A549 (cell line): ENCODE results near the gene GLRA2.

Experiments used
- CBX8 ChIP-seq: fragments of 200-600 bp; sonication (generic); IDR thresholded peaks from 2 replicates; pipeline ENCODE4 v1.6.1; 2016
- CHD4 ChIP-seq: fragments of 200-600 bp; sonication (generic); IDR thresholded peaks from 2 replicates; pipeline ENCODE4 v1.6.1; 2016; ENCODE audit warnings: antibody characterized with exemption, mild to moderate bottlenecking, borderline replicate concordance
- FOXS1 ChIP-seq: fragments of 250-450 bp; sonication (Bioruptor Pico); IDR thresholded peaks from 2 replicates; pipeline ENCODE4 v1.5.0; 2020; ENCODE audit warnings: mild to moderate bottlenecking, moderate library complexity
- HMGXB4 ChIP-seq: fragments of 250-450 bp; sonication (Bioruptor Pico); IDR thresholded peaks from 2 replicates; pipeline ENCODE4 v1.5.0; 2021; ENCODE audit warnings: mild to moderate bottlenecking, moderate library complexity, borderline replicate concordance
- MAX ChIP-seq: IDR thresholded peaks from 2 replicates; pipeline ENCODE4 v1.6.1; 2012
- NFE2L2 ChIP-seq: fragments of 150-350 bp; conservative IDR thresholded peaks from 2 replicates; pipeline ENCODE4 v1.6.1; 2014; ENCODE audit warnings: low read length
- PHF8 ChIP-seq: fragments of 200-600 bp; sonication (generic); IDR thresholded peaks from 2 replicates; pipeline ENCODE4 v1.6.1; 2016; ENCODE audit warnings: low read depth, mild to moderate bottlenecking, antibody characterized with exemption, moderate library complexity, borderline replicate concordance
- POLR2A ChIP-seq: IDR thresholded peaks from 2 replicates; pipeline ENCODE4 v1.6.1; 2012; ENCODE audit warnings: mild to moderate bottlenecking, low read length
- POLR2AphosphoS2 ChIP-seq: conservative IDR thresholded peaks from 2 replicates; pipeline ENCODE4 v1.6.1; 2012; ENCODE audit warnings: low read length, improper control_type of control experiment, inconsistent platforms
- RAD21 ChIP-seq, 2 experiments: fragments of >200 bp in 1 of 2; sonication (Bioruptor Twin) in 1 of 2; formaldehyde crosslinking in 1 of 2; IDR thresholded peaks in 1 of 2; conservative IDR thresholded peaks in 1 of 2; 2 replicates in 1 of 2; 3 replicates in 1 of 2; pipeline ENCODE4 v1.6.1; 2012 to 2018; ENCODE audit warnings: inconsistent platforms in 1 of 2
- REST ChIP-seq: fragments of 200-600 bp; sonication (generic); IDR thresholded peaks from 2 replicates; pipeline ENCODE4 v1.6.1; 2016; ENCODE audit warnings: antibody characterized with exemption, mild to moderate bottlenecking, moderate library complexity
- RFX5 ChIP-seq: fragments of 450-650 bp; IDR thresholded peaks from 2 replicates; pipeline ENCODE4 v1.7.1; 2014; ENCODE audit warnings: antibody characterized with exemption, mild to moderate bottlenecking, moderate library complexity
- TF ChIP-seq, protein P1 (sequence below): fragments of >200 bp; sonication (Bioruptor Twin); formaldehyde crosslinking; IDR thresholded peaks from 3 replicates; pipeline ENCODE4 v1.5.1; 2016

DNA sequence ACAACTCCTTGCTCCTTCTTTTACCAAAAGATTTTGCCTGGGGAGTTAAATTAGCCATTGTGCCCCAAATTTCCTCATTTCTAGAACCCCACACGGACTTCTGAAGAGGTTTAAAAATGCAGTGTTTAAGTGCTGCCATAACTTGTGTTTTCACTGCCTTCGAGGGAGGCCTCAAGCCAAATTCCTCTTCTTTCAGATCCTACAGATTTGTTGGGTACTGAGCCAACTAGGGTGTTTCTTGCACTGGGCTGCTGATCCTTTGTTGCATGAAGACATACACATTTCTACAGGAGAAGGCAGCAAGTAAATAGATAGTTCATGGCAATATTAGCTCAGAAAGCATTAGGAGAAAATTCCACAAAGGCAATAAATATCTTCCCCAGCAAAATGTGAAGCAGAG, 43.8 kb downstream of the GLRA2 start:
- no peak for TF ChIP-seq PHF8
- no peak for TF ChIP-seq CHD4
- TF ChIP-seq MAX = no peak
- TF ChIP-seq, protein P1, sequence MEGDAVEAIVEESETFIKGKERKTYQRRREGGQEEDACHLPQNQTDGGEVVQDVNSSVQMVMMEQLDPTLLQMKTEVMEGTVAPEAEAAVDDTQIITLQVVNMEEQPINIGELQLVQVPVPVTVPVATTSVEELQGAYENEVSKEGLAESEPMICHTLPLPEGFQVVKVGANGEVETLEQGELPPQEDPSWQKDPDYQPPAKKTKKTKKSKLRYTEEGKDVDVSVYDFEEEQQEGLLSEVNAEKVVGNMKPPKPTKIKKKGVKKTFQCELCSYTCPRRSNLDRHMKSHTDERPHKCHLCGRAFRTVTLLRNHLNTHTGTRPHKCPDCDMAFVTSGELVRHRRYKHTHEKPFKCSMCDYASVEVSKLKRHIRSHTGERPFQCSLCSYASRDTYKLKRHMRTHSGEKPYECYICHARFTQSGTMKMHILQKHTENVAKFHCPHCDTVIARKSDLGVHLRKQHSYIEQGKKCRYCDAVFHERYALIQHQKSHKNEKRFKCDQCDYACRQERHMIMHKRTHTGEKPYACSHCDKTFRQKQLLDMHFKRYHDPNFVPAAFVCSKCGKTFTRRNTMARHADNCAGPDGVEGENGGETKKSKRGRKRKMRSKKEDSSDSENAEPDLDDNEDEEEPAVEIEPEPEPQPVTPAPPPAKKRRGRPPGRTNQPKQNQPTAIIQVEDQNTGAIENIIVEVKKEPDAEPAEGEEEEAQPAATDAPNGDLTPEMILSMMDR = no peak
- TF ChIP-seq NFE2L2 = no peak
- no peak for TF ChIP-seq POLR2A
- no peak for TF ChIP-seq POLR2AphosphoS2
- no peak for TF ChIP-seq RAD21 (conservative IDR thresholded peaks at IDR 0.05 in 1 of 2, IDR thresholded peaks at IDR 0.05 in 1 of 2)
- no peak for TF ChIP-seq HMGXB4
- TF ChIP-seq RFX5 = no peak
- no peak for TF ChIP-seq REST
- TF ChIP-seq FOXS1 = no peak
- no peak for TF ChIP-seq CBX8
